SIG-M5 (cell line): ENCODE measurements around the gene PMPCB.
A peak's percentile ranks its signal among the peaks of the same experiment; 100 is the strongest.
"Not testable (repeated sequence)": the region's sequence is repeated elsewhere in the genome, so short reads cannot be mapped to it uniquely, and the experiment has no call there.

Experiments used
- DNase-seq: peaks from one replicate; lab custom pipeline; 2025; lab: John Stamatoyannopoulos, UW

Gene PMPCB, protein sequence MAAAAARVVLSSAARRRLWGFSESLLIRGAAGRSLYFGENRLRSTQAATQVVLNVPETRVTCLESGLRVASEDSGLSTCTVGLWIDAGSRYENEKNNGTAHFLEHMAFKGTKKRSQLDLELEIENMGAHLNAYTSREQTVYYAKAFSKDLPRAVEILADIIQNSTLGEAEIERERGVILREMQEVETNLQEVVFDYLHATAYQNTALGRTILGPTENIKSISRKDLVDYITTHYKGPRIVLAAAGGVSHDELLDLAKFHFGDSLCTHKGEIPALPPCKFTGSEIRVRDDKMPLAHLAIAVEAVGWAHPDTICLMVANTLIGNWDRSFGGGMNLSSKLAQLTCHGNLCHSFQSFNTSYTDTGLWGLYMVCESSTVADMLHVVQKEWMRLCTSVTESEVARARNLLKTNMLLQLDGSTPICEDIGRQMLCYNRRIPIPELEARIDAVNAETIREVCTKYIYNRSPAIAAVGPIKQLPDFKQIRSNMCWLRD

DNA sequence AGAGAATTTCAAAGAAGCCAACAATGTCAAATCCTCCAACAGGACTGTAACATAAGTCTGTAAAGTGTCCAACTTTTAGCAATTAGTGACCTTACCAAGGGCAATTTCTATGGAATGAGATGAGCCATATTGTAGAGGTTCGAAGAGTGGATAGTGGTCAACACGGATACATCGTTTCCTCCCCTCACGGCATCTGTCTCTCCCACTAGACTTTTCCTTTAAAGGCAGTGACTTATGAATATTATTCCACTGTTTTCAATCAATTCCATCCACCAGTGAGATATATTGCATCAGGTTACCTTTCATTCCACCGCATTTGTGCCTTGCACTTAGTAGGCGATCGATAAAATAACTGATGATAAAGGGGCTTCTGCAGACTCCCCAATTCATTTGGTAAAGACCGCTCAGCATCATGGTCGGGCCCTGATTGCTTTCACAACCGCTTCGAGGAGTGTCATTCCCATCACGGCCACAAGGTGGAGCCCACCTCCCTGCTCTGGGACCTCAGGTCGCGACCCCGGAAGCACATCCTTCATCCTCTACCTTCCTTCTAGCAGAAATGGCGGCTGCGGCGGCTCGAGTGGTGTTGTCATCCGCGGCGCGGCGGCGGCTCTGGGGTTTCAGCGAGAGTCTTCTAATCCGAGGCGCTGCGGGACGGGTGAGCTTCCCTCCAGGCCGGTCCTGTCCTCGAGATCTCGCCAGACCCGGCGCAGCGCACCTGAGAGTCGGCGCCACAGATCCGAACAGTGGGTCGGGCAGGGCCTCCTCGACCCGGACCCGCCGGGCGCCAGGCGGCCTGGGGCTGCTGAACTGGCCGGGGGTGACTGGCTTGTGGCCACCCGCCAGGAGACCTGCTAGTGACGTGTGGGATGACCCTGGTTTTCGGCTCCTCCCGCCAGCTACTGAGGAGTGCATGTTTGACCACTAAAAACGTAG is at the start of gene PMPCB:
Gene PMPCB (plus strand): TSS at position 535 of the 936 bp plus-strand sequence. CDS start 25 bp downstream, at position 560.
- peak; percentile 27 for DNase-seq

DNA sequence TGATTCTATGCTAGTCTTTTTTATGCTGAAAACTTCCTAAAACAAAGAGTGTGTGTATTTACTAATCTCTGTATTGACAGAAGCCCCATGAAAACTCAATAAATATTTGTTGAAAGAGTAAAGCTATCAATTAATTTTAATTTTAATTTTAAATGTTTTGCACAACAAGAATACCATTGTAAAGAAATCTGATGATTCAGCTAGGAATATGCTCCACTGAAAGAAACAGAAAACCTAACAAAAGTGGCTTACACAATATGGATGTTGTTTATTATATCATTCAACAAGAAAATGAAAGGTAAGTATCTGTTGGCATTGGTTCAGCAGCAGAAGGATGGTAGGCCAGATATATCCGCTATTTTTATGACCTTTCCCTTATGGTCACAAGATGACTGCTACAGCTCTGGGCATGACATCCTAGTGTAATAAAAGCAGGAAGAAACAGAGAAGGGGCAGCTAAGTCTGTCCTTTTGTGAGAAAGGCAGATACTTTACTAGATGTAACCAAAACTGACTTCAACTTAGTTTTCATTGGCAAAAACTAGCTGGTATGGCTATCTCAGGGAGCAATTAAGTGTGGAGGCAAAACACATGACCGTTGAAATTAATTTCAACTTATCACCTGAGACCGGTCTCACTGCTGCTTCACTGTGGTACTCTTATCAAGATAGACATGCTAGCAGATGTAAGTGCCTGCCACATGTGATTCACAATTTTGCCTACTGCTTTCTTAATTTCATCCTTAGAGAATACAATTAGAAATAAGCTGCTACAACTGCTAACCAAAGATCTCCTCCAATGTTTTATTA is 43.3 kb upstream of the PMPCB start:
- DNase-seq = not testable (repeated sequence)

DNA sequence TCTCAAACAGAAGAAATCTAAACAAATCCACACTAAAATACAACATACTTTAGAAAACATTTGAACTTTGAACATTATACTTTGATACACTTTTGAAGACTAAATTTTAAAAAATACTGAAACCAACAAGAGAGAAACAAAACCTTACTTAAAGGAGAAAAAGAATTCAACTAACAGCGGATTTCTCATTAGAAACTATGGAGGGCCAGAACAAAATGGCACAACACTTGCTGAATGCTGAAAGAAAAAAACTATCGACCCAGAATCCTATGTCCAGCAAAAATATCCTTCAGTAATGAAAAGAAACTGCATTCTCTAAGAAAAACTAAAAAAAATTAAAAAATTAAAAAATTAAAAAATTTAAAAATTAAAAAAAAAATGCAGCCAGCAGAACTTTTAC is 33.2 kb upstream of the PMPCB start:
- DNase-seq = not testable (repeated sequence)

GRCh38 chr7:103266229-103266628 is 31.0 kb upstream of the PMPCB start:
- not testable (repeated sequence) for DNase-seq

DNA sequence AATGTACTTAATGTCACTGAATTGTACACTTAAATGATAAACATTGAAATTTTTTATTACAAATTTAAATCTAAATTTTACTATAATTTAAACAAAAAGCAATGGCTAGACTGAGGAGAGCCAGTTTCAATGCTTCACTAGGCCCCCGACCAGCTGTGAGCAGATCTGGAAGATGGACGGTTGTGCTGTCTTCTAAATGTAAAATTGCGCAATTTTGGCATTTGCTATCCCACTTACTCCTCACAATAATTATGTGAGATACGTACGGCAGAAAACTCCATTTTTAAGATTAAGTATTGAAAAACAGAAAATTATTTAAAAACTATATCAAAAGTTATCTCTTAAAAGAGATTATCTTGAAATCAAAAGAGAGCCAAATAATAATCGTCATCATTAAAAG is 23.9 kb upstream of the PMPCB start:
- DNase-seq = not testable (repeated sequence)

DNA sequence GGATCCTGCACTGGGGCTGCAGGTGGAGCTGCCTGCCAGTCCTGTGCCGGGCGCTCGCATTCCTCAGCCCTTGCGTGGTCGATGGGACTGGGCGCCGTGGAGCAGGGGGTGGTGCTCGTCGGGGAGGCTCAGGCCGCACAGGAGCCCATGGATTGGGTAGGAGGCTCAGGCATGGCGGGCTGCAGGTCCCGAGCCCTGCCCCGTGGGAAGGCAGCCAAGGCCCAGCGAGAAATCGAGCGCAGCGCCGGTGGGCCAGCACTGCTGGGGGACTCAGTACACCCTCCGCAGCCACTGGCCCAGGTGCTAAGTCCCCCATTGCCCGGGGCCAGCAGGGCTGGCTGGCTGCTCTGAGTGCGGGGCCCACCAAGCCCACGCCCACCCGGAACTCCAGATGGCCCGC is 22.4 kb upstream of the PMPCB start:
- DNase-seq = not testable (repeated sequence)

DNA sequence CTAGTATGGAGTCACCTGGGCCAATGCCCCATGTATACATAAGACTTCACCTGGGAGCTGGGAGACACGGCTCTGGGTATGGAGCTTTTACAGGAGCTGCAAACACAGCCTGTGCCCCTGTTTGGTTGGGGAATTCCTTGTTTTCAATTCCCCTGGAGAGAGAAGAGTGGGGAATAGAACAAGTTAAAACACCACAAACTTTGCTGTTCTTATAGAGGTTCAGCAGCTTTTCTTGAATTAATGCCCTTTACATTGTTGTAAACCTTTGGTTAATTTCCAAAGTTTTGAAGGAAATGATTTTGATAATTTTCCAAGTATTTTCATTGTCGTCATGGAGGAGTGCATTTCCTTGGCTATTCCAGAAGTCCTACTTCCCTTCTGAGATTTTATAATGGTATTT is 19.0 kb upstream of the PMPCB start:
- DNase-seq = not testable (repeated sequence)

DNA sequence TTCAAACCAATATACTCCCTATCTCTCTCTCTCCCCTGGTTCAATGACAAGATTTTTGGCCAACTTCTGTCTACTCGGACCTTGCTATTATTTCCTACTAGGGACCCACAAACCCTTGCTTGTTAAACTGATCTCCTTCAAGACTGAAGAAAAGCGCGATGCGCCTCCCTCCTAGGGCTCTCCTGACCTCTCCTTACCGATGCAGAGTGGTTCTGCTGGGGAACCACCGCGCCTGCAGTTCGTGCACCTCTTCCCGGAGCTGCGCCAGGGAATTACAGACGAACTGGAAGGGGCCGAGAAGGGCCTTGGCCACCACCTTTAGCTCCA is 17.6 kb upstream of the PMPCB start:
- not testable (repeated sequence) for DNase-seq

- DNase-seq = not testable (repeated sequence)
These were observed 17.1 kb upstream of the PMPCB start for GRCh38 chr7:103279963-103280802.

DNA sequence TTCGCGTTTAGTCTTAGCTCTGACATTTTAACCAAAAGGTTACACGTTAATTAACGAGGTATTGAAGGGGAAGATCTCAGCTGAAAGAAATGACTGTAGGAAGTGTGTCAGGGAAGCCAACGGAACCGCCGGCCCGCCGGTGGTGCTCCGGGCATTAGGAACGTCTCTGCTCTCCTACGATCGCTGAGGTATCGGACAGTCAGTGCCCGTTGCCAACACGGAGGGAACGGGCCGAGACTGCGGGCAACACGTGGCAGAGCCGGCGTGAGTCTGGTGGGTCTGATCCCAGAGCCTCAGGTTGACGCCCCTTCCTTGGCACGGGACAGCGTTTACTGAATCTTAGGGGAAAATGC is 16.5 kb upstream of the PMPCB start:
- not testable (repeated sequence) for DNase-seq

DNA sequence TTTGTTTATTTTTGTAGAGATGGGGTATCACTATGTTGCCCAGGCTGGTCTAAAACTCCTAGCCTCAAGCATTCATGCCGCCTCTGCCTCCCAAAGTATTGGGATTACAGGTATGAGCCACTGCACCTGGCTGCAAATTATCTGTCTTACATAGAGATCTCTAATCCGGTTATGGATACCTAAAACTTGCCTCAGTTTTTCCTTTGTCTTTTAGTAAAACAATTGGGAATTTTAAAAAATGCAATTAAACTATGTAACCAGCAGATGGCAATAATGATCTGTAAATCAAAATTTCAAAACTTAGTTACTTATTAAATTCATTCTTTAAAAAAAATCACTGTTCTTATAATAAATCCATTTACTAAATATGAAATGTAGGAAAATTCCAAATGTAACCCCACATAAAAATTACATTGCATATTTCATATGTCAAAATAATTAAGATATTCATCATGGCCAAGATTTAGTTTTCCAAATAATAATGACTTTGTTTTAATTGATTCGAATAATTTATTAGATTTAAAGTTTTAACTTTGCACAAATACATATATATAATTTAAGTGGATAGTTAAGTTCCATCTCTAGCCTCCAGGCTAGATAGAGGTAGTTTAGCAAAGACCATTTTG is 14.3 kb upstream of the PMPCB start:
- DNase-seq = not testable (repeated sequence)

DNA sequence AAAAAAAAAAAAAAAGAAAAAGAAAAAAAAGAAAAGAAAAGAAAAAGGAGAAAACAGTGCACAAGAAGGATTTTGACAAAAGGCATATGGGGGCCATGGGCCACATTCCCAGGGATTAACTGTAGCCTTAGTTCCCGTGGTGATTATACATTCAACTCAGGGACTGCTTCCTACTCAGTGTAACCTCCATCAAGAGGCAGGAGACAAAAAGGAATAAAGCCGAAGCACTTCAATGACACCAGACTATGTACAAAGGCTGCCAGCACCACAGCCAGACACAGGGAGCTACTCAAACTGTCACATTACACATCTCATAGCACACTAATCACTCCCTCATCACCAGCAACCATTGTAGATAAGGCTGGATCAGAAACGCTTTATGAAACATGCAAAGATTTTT is 5.1 kb upstream of the PMPCB start:
- no peak for DNase-seq

DNA sequence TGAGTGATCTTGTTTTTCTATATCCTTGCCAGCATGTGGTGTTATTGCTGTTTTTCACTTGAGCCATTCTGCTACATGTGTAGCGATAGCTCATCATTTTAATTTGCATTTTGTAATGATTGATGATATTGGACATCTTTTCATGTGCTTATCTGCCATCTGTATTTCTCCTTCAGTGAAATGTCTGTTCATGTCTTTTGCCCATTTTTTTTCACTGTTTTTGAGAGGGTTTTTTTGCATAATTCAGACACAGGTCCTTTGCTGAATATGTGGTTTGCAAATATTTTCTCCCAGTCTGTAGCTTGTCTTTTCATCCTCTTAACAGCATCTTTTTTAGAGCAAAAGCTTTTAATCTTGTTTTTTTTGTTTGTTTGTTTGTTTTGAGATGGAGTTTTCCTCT is 3.7 kb upstream of the PMPCB start:
- no peak for DNase-seq

GRCh38 chr7:103297837-103298179 is 573 bp downstream of the PMPCB start:
- DNase-seq = no peak

DNA sequence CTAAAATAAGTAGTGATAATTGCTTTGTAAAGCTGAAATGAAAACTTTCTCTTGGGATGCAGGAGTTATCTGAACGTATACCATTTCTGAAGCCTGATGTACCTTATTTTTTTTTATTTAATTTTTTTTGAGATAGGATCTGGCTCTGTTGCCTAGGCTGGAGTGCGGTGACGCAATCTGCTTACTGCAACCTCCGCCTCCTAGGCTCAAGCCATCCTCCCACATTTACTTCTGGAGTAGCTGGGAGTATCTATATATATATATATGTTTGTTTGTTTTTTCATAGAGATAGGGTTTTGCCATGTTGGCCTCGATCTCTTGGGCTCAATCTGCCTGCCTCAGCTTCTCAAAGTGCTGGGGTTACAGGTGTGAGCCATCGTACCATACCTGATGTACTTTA is 2.4 kb downstream of the PMPCB start:
- DNase-seq = no peak

DNA sequence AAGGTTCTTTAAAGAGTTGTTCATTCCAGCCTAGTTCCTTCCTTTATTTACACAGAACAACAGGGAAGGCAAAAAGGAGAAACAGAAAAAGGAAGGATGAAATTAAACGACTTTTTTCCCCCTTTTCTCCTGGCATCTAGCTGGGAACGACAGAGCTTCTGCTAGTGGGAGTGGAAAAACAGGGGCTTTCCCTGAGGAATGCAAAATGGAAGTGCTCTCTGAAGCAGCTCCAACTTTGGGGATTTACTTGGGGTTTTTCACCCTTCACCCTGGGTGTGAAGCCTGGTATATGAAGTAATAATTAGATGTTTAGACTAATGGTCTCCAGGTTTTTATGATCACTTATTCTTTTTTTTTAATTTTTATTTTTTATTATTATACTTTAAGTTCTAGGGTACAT is 4.2 kb downstream of the PMPCB start:
- DNase-seq = no peak

DNA sequence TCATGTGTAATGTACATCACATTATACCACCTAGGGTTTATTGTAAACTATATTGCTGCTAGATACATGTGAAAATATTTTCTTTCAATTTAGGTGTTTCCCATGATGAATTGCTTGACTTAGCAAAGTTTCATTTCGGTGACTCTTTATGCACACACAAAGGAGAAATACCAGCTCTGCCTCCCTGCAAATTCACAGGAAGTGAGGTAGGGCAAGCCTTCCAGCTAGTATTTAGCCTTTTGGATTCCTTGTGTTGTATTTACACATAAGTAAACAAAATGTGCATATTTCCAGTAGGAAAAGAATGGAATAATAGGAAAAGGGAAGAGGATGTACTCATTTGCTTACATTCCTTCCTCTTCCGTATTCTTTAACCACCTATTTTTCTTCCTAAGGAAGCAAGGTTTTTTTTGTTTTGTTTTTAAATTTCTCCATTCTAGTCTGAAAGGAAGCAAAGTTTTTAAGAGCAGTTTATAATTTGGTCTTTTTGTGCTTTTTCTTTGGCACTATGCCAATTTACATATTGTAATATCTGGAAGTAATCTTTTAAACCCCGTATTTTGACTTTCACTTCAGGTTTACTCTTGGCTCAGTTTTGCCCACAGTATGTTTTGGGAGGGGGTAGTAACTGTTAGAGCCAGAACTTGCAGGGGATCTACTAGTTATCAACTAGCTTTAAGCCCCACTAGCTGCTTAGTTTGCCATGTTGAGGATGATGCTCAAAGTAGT is 10.4 kb downstream of the PMPCB start:
- no peak for DNase-seq

DNA sequence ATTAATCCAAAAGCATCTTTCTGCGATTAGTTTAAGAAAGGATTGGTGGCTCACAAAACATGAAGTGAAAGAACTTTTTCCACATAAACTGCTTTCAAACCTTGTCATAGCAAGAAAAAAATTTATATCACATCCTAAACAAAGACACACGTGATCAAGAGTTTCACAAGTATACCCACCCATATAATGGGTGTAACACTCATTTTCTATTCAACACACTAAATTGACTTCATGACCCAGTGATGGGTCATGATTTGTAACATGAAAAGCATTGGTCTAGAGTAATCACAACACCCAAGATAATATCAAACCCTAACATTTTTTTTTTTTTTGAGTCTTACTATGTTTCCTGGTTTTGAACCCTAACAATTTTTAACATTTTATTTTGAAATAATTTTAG is 17.6 kb downstream of the PMPCB start:
- no peak for DNase-seq

DNA sequence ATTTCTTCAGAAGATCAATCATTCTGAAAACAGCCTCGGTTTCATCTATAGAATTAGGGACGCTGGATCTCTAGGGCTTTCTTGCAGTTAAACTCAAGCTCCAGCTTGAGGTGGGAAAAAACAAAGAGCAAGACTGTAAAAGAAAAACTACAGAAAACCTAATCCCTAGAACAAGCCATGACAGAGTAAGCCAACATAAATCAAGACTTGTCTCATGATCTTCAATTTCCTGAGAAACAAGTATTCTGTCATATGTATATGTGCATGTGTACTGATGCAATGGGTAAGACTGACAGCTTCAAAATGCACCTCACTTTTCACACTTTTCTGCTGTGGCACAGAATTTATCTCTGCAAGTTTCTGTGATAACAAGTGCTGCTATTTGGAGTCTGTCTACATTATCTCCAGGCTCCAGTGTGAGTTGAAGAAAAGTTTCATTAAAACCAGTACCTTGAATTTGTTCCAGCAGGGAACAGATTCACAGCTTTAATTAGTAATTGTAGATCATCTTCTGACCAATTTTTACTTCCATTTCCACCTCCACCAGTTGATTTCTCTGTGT is 19.2 kb downstream of the PMPCB start:
- no peak for DNase-seq

- DNase-seq = no peak
These were observed 19.8 kb downstream of the PMPCB start for GRCh38 chr7:103317009-103317408.
